CD8-positive, alpha-beta memory T cell (primary cell): ENCODE results near the gene ZIM2. TPM values are rescaled to one million over a fixed set of nuclear protein-coding genes. Genes with fewer than 3 reads are reported as not detected.

Source experiments
- CTCF ChIA-PET: fragments of 350-600 bp; sonication (Branson Sonifier 250); formaldehyde crosslinking; loops from one replicate; lab custom pipeline; 2021; ENCODE audit warnings: antibody characterized with exemption; lab: Charles Lee
- POLR2A ChIA-PET: fragments of 350-600 bp; sonication (Branson Sonifier 250); formaldehyde crosslinking; loops from one replicate; lab custom pipeline; 2021; ENCODE audit warnings: antibody characterized with exemption; lab: Charles Lee
- DNase-seq, 5 donors: peaks; one replicate each; pipeline versions ENCODE4 v3.0.0 to v3.0.0-alpha.2; 2020 to 2022; ENCODE audit warnings: mixed read lengths in 1 of 5
- H3K27ac ChIP-seq: one replicate; pipeline ENCODE4 v1.7.0; 2013; ENCODE audit warnings: low read depth, mild to moderate bottlenecking, low read length, moderate library complexity
- H3K27me3 ChIP-seq: 2 replicates; pipeline ENCODE4 v1.7.0; 2013; ENCODE audit warnings: low read length, mild to moderate bottlenecking; ENCODE audit not compliant: insufficient read depth, poor library complexity, severe bottlenecking
- H3K36me3 ChIP-seq: 2 replicates; pipeline ENCODE4 v1.7.0; 2013; ENCODE audit warnings: mild to moderate bottlenecking, low read length, moderate library complexity; ENCODE audit not compliant: insufficient read depth
- H3K4me1 ChIP-seq: 2 replicates; pipeline ENCODE4 v1.7.0; 2013; ENCODE audit warnings: mild to moderate bottlenecking, low read length, moderate library complexity; ENCODE audit not compliant: insufficient read depth
- H3K4me3 ChIP-seq: 2 replicates; pipeline ENCODE4 v1.7.0; 2013; ENCODE audit warnings: mild to moderate bottlenecking, low read length
- H3K9me3 ChIP-seq: 2 replicates; pipeline ENCODE4 v1.7.0; 2013; ENCODE audit warnings: mild to moderate bottlenecking, low read length
- H3K27ac Mint-ChIP-seq, 8 donors: one replicate each; pipeline ENCODE4 v1.8.0; 2020 to 2021; ENCODE audit warnings: mixed read lengths in 8 of 8, mild to moderate bottlenecking in 6 of 8, inconsistent platforms in 3 of 8, moderate library complexity in 3 of 8
- H3K27me3 Mint-ChIP-seq, 2 donors: one replicate each; pipeline ENCODE4 v1.8.0; 2020 to 2021; ENCODE audit warnings: mixed read lengths in 2 of 2, mild to moderate bottlenecking in 1 of 2, moderate library complexity in 1 of 2
- H3K36me3 Mint-ChIP-seq, 3 donors: one replicate each; pipeline ENCODE4 v1.8.0; 2020 to 2021; ENCODE audit warnings: mixed read lengths in 3 of 3, inconsistent platforms in 1 of 3, mild to moderate bottlenecking in 1 of 3
- H3K4me1 Mint-ChIP-seq, 3 donors: one replicate each; pipeline ENCODE4 v1.8.0; 2020 to 2021; ENCODE audit warnings: mixed read lengths in 3 of 3, inconsistent platforms in 1 of 3, mild to moderate bottlenecking in 1 of 3
- H3K4me3 Mint-ChIP-seq, 7 donors: one replicate each; pipeline ENCODE4 v1.8.0; 2020 to 2021; ENCODE audit warnings: mixed read lengths in 7 of 7, mild to moderate bottlenecking in 6 of 7, moderate library complexity in 4 of 7, inconsistent platforms in 2 of 7
- H3K9me3 Mint-ChIP-seq, 5 donors: one replicate each; pipeline ENCODE4 v1.8.0; 2020 to 2022; ENCODE audit warnings: mixed read lengths in 5 of 5, mild to moderate bottlenecking in 3 of 5, moderate library complexity in 2 of 5, inconsistent platforms in 1 of 5
- polyA plus RNA-seq: library from polyadenylated mRNA; unstranded; fragments of 300-500 nt; fragmentation: Illumina TruSeq; gene quantifications from one replicate; pipeline ENCODE4 v1.2.3, GENCODE V29; 2021
- total RNA-seq, 2 experiments: library from RNA; stranded (reverse); gene quantifications; one replicate each; pipeline ENCODE4 v1.2.3, GENCODE V29; 2021

ZIM2 gene
- total and polyA plus RNA-seq, 3 experiments from 2014 or later: not detected

DNA sequence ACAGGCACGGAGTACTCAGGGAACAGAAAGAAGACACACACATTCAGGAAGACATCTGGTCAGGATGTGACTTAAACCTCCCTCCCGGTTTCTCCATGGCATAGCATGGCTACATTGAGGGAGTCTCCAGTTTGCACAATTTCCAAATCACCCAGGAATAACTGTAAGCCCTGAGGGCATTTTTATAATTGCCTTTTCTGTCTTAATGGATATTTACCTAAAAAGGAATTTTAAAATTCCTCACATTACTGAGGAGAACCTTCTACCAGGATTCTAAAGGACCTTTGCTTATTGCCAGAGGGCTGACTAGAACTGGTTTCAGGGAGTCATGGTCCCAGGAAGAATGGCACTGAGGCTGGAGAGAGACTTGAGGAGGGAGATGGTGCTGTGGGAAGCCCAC, 21.4 kb downstream of the ZIM2 start:
- POLR2A ChIA-PET: no interaction called here
- Mint-ChIP-seq H3K27me3 (no peaks in the 10 kb centered on the region), H3K4me1 (no peaks in the 10 kb centered on the region), H3K4me3 (no peak overlapping the region), H3K9me3 (peaks cover 25 to 46% (median 34%) of the 10 kb centered on the region in 5 donors), H3K27ac (no peak overlapping the region), H3K36me3 (peaks cover 0 to 2% (median 0%) of the 10 kb centered on the region in 3 donors)
- H3K27me3 ChIP-seq: no peaks in the 10 kb centered on the region
- CTCF ChIA-PET: no interaction called here
- H3K9me3 ChIP-seq: no peaks in the 10 kb centered on the region
- no peaks in the 10 kb centered on the region for H3K4me1 ChIP-seq
- H3K27ac ChIP-seq: no peak overlapping the region
- no peak for DNase-seq
- no peak overlapping the region for H3K4me3 ChIP-seq
- no peaks in the 10 kb centered on the region for H3K36me3 ChIP-seq

DNA sequence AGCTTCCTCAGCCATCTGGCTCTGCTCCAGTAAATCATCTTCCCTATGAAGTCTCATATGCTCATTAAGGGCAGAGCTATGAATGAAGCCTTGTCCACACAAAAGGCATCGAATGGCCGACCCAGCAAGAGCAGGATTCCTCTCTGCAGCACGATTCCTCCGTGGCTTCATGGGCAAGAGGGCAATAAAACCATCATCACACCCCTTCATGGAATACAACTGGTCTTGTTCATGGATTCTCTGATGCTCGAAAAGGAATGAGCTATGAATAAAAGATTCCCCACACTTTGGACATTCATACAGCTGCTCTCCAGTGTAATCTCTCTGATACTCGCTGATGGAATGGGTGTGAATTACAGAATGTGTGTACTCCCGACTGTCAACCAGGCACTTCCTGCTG, 25.9 kb downstream of the ZIM2 start:
- Histone ChIP-seq H3K9me3 (no peaks in the 10 kb centered on the region), H3K4me3 (no peak overlapping the region), H3K36me3 (no peaks in the 10 kb centered on the region), H3K4me1 (no peaks in the 10 kb centered on the region), H3K27me3 (no peaks in the 10 kb centered on the region), H3K27ac (no peak overlapping the region)
- no peak overlapping the region for H3K4me3 Mint-ChIP-seq
- no peak overlapping the region for H3K27ac Mint-ChIP-seq
- peaks cover 23 to 37% (median 33%) of the 10 kb centered on the region in 5 donors for H3K9me3 Mint-ChIP-seq
- no peak for DNase-seq
- peaks cover 0 to 2% (median 0%) of the 10 kb centered on the region in 3 donors for H3K36me3 Mint-ChIP-seq
- CTCF ChIA-PET: no interaction called here
- H3K4me1 Mint-ChIP-seq: no peaks in the 10 kb centered on the region
- no peaks in the 10 kb centered on the region for H3K27me3 Mint-ChIP-seq
- POLR2A ChIA-PET: no interaction called here

DNA sequence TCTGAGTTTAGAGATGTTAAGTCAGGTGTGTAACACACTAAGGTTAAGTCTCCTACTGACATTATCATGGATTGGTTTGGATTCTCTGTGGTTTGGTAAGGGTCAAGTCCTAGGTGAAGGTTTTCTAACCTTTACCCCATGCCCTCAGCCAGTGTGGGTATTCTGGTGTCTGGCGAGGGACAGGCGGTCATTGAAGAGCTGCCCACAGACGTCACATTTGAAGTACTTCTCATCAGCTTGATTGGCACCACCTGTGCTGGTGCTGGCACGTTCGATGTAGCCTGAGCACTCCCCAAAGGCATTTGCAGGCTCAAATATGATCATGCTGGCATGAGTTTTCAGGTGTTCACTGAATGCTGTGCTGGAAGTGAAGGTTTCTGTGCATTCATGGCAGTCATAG, 27.0 kb downstream of the ZIM2 start:
- Mint-ChIP-seq H3K27me3 (no peaks in the 10 kb centered on the region), H3K36me3 (peaks cover 0 to 2% (median 0%) of the 10 kb centered on the region in 3 donors), H3K4me3 (no peak overlapping the region), H3K9me3 (peaks cover 18 to 37% (median 27%) of the 10 kb centered on the region in 5 donors), H3K4me1 (no peaks in the 10 kb centered on the region), H3K27ac (no peak overlapping the region)
- H3K27ac ChIP-seq: no peak overlapping the region
- ChIA-PET CTCF (no interaction called here), POLR2A (no interaction called here)
- H3K4me3 ChIP-seq: no peak overlapping the region
- H3K36me3 ChIP-seq: no peaks in the 10 kb centered on the region
- H3K4me1 ChIP-seq: no peaks in the 10 kb centered on the region
- no peaks in the 10 kb centered on the region for H3K27me3 ChIP-seq
- DNase-seq: no peak
- no peaks in the 10 kb centered on the region for H3K9me3 ChIP-seq

DNA sequence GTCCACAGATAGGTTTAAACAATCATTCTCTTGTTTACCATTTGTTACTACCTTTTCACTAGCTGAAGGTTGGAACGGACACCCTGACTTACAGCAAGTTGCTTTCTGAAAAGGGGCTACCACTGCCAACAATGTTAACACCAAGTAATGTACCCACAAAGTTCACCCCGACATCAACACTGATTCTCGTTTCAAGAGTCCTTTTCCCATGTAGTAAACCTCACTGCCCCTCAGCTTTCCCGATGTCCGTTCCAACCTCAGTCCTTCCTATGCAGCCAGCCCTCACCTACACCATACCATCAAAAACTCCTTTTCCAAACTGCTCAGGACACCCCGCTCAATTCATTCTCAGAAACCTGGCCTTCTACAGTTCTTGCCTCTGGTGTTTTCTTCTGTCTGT, 29.0 kb downstream of the ZIM2 start:
- no peaks in the 10 kb centered on the region for H3K4me1 Mint-ChIP-seq
- H3K27ac ChIP-seq: no peak overlapping the region
- no peaks in the 10 kb centered on the region for H3K36me3 ChIP-seq
- POLR2A ChIA-PET: no interaction called here
- CTCF ChIA-PET: no interaction called here
- no peaks in the 10 kb centered on the region for H3K4me1 ChIP-seq
- H3K27me3 ChIP-seq: no peaks in the 10 kb centered on the region
- no peaks in the 10 kb centered on the region for H3K27me3 Mint-ChIP-seq
- no peak overlapping the region for H3K4me3 ChIP-seq
- H3K27ac Mint-ChIP-seq: no peak overlapping the region
- no peak overlapping the region for H3K4me3 Mint-ChIP-seq
- H3K36me3 Mint-ChIP-seq: peaks cover 0 to 2% (median 0%) of the 10 kb centered on the region in 3 donors
- H3K9me3 Mint-ChIP-seq: peaks cover 17 to 44% (median 24%) of the 10 kb centered on the region in 5 donors
- no peak for DNase-seq
- peaks cover 1% of the 10 kb centered on the region for H3K9me3 ChIP-seq

DNA sequence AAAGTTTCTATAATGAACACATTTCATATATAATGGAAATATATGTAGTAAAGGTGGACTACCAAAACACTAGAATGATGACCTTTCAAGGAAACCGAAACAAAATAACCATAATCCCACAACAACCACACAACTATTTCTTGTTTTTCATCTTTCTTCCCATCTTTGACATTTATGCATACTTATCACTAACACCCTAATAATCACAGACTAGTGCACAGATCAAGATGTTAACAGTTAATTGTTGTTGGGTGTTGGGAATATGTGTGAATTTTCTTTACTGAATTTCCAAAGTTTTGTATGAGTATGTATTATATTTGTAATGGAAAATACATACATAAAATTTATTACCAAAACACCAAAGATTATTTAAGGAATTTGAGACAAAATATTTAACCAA, 30.3 kb downstream of the ZIM2 start:
- ChIA-PET POLR2A (no interaction called here), CTCF (no interaction called here)
- H3K4me3 Mint-ChIP-seq: no peak overlapping the region
- H3K27ac Mint-ChIP-seq: no peak overlapping the region
- H3K36me3 Mint-ChIP-seq: peaks cover 0 to 2% (median 0%) of the 10 kb centered on the region in 3 donors
- Histone ChIP-seq H3K4me3 (no peak overlapping the region), H3K4me1 (no peaks in the 10 kb centered on the region), H3K36me3 (no peaks in the 10 kb centered on the region), H3K27ac (no peak overlapping the region), H3K9me3 (peaks cover 6% of the 10 kb centered on the region), H3K27me3 (no peaks in the 10 kb centered on the region)
- H3K27me3 Mint-ChIP-seq: no peaks in the 10 kb centered on the region
- DNase-seq: no peak
- H3K9me3 Mint-ChIP-seq: peaks cover 23 to 47% (median 26%) of the 10 kb centered on the region in 5 donors
- no peaks in the 10 kb centered on the region for H3K4me1 Mint-ChIP-seq

DNA sequence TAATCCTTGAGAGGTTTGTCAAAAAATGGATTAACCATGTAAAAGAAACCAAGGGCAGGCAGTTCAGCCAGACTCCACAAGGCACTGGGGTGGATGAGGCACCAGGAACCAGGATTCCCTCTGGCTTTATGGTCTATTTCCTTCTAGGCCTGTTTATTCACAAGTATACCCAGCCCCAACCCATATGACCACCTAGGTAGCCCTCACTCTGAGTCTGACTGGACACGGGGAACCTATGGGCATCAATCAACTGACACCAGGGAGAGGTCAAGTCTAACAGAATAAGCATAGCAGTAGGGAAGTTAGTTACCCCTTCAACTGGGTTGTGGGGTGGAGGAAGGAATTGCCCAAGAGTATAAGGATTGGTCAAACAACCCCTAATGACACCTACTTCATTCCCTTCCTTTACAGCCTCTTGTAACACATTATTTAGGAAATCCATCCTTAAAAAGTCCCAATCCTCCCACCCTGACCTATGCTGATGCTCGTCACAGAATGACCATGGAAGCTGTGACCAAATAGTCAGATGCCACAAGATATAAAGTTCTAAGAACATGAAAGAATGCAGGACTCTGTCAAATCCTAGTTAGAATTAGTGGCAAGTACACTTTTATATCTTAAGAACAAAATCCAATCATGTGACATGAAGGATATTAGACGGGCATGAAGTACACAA, 31.7 kb downstream of the ZIM2 start:
- DNase-seq: no peak
- Mint-ChIP-seq H3K4me1 (no peaks in the 10 kb centered on the region), H3K9me3 (peaks cover 20 to 48% (median 25%) of the 10 kb centered on the region in 5 donors), H3K4me3 (no peak overlapping the region), H3K27me3 (no peaks in the 10 kb centered on the region), H3K27ac (no peak overlapping the region), H3K36me3 (no peaks in the 10 kb centered on the region)
- POLR2A ChIA-PET: no interaction called here
- no peak overlapping the region for H3K4me3 ChIP-seq
- no peak overlapping the region for H3K27ac ChIP-seq
- peaks cover 6% of the 10 kb centered on the region for H3K9me3 ChIP-seq
- CTCF ChIA-PET: no interaction called here
- no peaks in the 10 kb centered on the region for H3K27me3 ChIP-seq
- no peaks in the 10 kb centered on the region for H3K4me1 ChIP-seq
- no peaks in the 10 kb centered on the region for H3K36me3 ChIP-seq

DNA sequence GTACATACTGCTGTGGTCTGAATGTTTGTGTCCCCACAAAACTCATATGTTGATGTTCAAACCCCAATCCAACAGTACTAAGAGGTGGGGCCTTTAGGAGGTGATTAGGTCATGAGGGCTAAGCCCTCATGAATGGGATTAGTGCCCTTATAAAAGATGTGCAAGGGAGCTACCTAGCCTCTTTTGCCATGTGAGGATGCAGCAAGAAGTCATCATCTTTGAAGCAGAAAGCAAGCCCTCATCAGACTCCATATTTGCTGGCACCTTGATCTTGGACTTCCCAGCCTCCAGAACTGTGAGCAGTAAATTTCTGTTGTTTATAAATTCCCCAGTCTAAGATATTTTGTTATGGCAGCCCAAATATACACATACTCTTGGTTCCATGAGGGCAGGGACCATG, 33.9 kb downstream of the ZIM2 start:
- H3K4me3 ChIP-seq: no peak overlapping the region
- H3K9me3 ChIP-seq: peaks cover 6% of the 10 kb centered on the region
- H3K27ac ChIP-seq: no peak overlapping the region
- ChIA-PET CTCF (no interaction called here), POLR2A (no interaction called here)
- Mint-ChIP-seq H3K4me1 (no peaks in the 10 kb centered on the region), H3K27ac (no peak overlapping the region), H3K36me3 (no peaks in the 10 kb centered on the region), H3K27me3 (no peaks in the 10 kb centered on the region), H3K4me3 (no peak overlapping the region), H3K9me3 (peaks cover 32 to 51% (median 37%) of the 10 kb centered on the region in 5 donors)
- H3K4me1 ChIP-seq: no peaks in the 10 kb centered on the region
- H3K36me3 ChIP-seq: no peaks in the 10 kb centered on the region
- no peaks in the 10 kb centered on the region for H3K27me3 ChIP-seq
- DNase-seq: no peak

DNA sequence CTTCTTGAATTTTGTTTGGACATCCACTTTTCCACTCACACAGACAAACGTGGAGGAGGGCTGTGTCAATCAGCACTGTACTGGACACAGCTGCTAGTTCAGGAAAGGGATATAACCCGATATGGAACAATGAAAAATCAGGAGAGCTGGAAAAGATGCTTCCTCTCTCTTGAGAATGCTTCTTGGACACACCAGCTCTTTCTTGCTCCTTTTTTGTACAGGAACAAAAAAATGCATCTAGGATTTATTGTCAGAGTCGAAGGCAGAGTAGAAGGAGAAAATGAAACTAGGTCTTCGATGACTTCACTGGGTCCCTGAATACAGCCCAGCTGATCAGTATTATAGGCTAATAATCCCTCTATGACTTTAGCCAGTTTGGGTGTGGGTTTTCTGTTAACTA, 62.2 kb downstream of the ZIM2 start:
- ChIA-PET CTCF (no interaction called here), POLR2A (no interaction called here)
- Mint-ChIP-seq H3K27ac (no peak overlapping the region), H3K36me3 (no peaks in the 10 kb centered on the region), H3K9me3 (peaks cover 24 to 47% (median 39%) of the 10 kb centered on the region in 5 donors), H3K4me1 (no peaks in the 10 kb centered on the region), H3K4me3 (no peak overlapping the region), H3K27me3 (no peaks in the 10 kb centered on the region)
- H3K27me3 ChIP-seq: no peaks in the 10 kb centered on the region
- no peak overlapping the region for H3K27ac ChIP-seq
- H3K36me3 ChIP-seq: no peaks in the 10 kb centered on the region
- H3K4me1 ChIP-seq: no peaks in the 10 kb centered on the region
- DNase-seq: no peak
- no peaks in the 10 kb centered on the region for H3K9me3 ChIP-seq
- H3K4me3 ChIP-seq: no peak overlapping the region
